A549 treated with ZK216348 at 1 μM for 4 hours (cell line): ENCODE measurements around the gene SHISA9. TPM values are rescaled to one million over a fixed set of nuclear protein-coding genes. Genes with fewer than 3 reads are reported as not detected.

Source experiments
- total RNA-seq: library from RNA; stranded (reverse); fragments of 200-300 nt; extraction: Qiagen RNA extraction; gene quantifications from 5 replicates; pipeline ENCODE4 v1.2.3, GENCODE V29; 2022; ENCODE audit warnings: low read depth

SHISA9 gene
- total RNA-seq, result 0.02 to 0.26 TPM (median 0.05 TPM) in 3 of 5 replicates, not detected in the others

GRCh38 chr16:12901597-12902461 lies at the start of gene SHISA9:
SHISA9 (plus strand) TSS chr16:12901598.

Other genes with a start within 250 kb of the SHISA9 start
- 19.6 to 25.1 TPM (median 24.0 TPM) in 5 replicates for gene CPPED1, start 97.7 kb upstream of the SHISA9 start, total RNA-seq